Choroid plexus epithelial cell (primary cell): Measurements from ENCODE around the gene CEP131.
"Not testable (repeated sequence)": the region's sequence is repeated elsewhere in the genome, so short reads cannot be mapped to it uniquely, and the experiment has no call there.

ENCODE experiments used
- DNase-seq: peaks from one replicate; pipeline ENCODE4 v3.0.0-alpha.2; 2010; ENCODE audit warnings: low read depth
- H3K4me3 ChIP-seq: 2 replicates; pipeline ENCODE4 v1.5.1; 2011; ENCODE audit warnings: low read depth, mild to moderate bottlenecking, control low read depth, low read length, moderate library complexity
- CTCF ChIP-seq: conservative IDR thresholded peaks from 2 replicates; pipeline ENCODE4 v1.5.1; 2011; ENCODE audit warnings: low read depth, mild to moderate bottlenecking, control low read depth, inconsistent platforms, low read length, moderate library complexity

CEP131 gene

GRCh38 chr17:81231121-81231645 lies 8.4 kb upstream of the CEP131 start:
- no peak for TF ChIP-seq CTCF
- no peak overlapping the region for H3K4me3 ChIP-seq

GRCh38 chr17:81230043-81230820 lies 7.5 kb upstream of the CEP131 start:
- no peak overlapping the region for H3K4me3 ChIP-seq
- DNase-seq = no peak
- peak; percentile 51 for TF ChIP-seq CTCF

More at GRCh38 chr17:81231121-81231645, 8.4 kb upstream of the CEP131 start:
- DNase-seq = no peak

GRCh38 chr17:81229666-81229920 lies 6.8 kb upstream of the CEP131 start:
- no peak overlapping the region for H3K4me3 ChIP-seq
- no peak for TF ChIP-seq CTCF
- DNase-seq = no peak

- no peak for TF ChIP-seq CTCF
- no peak overlapping the region for H3K4me3 ChIP-seq
- no peak for DNase-seq
These were observed 6.3 kb upstream of the CEP131 start for GRCh38 chr17:81228834-81229665.

GRCh38 chr17:81228420-81228819 lies 5.7 kb upstream of the CEP131 start:
- DNase-seq = no peak
- TF ChIP-seq CTCF = no peak
- no peak overlapping the region for H3K4me3 ChIP-seq

- not testable (repeated sequence) for DNase-seq, H3K4me3 ChIP-seq
These were observed 4.9 kb upstream of the CEP131 start for GRCh38 chr17:81227630-81228029.

- no peak for TF ChIP-seq CTCF
- no peak for DNase-seq
- peak overlapping the region; percentile 60 for H3K4me3 ChIP-seq
These were observed 981 bp upstream of the CEP131 start for GRCh38 chr17:81223762-81224130.
